GM18909 (cell line): ENCODE results near the gene CTNNA2.

Experiments used
- ATAC-seq: cut with Tn5 transposase; IDR thresholded peaks from one replicate; pipeline ENCODE4 v1.9.1; 2021; ENCODE audit warnings: mild to moderate bottlenecking; ENCODE audit not compliant: unreplicated experiment, poor library complexity

Gene CTNNA2

DNA sequence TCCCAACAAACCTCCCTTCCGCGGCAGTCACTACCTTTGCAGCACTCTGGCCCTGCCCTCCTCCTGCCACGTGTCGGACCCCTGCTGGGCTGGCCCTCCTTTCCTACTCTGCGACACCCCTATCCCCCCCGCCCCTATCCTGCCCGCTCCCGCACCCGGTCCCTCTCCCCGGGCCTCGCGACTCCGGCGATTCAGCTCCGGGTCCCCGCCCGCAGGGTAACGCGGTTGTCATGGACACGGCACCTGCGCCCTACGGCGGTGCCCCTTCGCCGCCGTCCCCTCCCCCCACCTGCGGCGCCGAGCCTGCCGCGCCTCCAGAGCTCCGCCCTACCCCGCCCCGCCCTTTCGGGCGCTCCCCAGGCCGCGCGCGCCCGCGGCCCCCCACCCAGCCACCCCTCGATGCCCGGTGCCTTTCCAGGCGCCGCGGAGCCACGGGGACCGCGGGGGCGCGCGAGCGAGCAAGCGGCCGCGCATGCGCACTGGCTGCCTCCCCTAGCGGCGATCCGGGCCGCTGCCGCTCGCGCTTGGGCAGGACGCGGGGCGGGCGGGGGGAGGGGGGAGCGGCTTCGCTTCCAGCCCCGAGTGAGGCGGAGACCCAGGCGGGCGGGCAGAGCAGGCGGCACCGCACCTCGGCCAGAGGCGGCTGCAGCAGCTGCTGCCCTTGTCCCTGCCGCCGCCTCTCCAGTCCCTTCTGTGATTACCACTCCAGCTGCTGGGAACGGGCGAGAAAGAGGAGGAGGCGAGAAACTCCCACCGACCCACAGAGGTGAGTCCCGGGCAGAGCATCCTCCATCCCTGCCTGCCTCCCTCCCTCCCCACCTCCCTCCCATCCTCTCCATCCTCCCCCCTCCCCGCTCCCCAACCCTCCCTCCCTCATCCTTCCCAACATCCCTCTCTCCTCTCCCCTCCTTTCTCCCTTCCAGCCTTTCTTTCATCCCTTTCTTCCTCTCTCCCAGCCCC, at the start of gene CTNNA2:
CTNNA2 (plus strand) TSS at position 610 of the 960 bp plus-strand sequence.
- ATAC-seq = no peak

DNA sequence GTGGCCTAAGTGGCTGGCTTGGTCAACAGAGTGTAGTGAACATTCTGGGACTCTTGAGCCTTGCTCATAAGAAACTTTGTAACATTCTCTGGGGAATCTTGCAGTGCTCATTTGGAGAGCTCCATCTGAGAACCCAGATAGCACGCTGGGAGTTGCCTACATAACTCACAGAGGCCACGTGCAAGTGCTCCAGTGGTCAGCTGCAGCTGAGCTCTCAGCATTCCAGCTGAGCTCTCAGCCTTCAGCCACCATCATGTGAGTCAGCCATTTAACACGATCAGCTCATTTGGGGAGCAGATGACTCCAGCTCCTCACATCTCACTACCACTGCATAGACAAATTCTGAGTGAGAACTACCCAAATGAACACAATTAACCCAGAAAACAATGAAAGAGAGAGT, 25.5 kb upstream of the CTNNA2 start:
- no peak for ATAC-seq

DNA sequence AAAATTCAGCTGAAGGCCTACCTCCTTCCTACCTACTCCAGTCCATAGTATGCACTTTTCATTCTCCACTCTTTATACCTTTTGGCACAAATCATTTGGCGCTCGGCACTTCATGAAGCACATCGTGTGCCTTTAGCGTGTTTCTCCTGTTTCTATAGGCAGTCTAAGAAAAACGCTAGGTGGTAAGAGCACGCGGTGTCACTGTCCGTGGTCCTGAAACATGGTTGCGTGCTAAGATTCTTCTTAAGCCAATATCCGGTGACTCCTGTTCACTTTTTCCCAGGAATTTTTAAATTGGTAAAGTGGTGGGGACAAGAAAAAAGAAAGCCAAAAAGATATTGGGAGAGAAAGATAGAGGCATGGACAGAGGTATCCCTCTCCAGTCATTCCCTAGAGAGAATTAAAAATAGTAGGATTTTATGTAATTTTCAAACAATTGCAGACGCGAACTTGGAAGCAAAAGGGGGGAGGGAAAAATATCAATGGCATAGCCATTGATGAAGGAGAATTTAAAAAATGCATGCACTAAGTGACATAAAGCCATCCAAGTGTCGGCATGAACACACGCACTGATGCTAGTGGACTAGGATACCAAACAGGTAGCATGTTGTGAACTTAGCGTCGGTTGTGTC, 1.4 kb upstream of the CTNNA2 start:
- ATAC-seq = no peak

DNA sequence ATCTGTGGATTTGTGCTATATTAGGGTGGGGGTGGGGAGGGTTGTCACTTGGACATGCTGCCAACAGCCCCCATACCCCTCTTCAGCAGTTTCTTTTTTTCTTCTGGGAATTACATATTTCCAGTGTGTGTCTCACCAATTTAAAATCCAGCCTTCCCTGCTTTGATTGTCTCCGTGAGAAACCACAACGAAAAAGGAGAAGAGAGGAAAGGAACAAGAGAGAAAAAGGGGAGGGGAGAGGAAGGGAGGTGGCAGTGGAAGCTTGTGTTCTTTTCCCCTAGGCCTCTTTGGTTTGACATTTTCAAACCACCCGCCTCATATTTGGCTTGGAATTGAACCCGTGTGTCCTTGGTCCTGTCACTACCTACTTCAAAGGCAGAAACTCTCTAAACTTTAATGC, 860 bp downstream of the CTNNA2 start:
- ATAC-seq = no peak

- no peak for ATAC-seq
These were observed 16.8 kb downstream of the CTNNA2 start for GRCh38 chr2:79529636-79530035.

DNA sequence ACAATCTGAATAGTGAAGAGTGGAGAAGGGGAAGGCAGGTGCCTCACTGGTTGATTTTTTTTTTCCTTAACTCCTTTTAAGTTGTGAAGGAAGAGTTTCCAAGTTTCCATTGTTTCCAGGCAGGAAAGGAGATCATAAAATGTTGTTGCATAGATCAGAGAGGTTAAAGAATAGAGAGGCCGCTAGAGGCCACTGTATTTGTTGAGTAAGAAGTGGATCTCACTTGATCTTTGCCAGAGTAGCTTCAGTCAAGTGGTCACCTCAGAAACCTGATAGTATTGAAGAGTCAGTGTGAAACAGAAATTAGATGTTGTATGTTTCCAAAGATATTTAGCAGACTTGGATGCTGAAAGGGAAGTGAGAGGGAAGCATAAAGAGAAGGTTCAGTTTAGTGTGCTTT, 17.6 kb downstream of the CTNNA2 start:
- no peak for ATAC-seq

- ATAC-seq = no peak
These were observed 34.7 kb downstream of the CTNNA2 start for GRCh38 chr2:79547568-79547967.

DNA sequence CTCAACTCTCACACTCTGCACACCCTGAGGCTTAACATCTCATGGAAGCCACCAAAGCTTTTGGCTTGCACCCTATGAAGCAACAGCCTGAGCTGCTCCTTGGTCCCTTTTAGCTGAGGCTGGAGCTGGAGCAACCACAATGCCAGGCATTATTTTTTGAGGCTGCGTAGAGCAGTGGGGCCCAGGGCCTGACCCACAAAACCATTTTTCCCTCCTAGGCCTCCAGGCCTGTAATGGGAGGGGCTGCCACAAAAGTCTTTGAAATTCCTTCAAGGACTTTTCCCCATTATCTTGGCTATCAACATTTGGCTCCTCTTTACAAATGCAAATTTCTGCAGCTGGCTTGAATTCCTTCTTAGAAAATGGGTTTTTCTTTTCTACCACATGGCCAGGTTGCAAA, 39.8 kb downstream of the CTNNA2 start:
- no peak for ATAC-seq

DNA sequence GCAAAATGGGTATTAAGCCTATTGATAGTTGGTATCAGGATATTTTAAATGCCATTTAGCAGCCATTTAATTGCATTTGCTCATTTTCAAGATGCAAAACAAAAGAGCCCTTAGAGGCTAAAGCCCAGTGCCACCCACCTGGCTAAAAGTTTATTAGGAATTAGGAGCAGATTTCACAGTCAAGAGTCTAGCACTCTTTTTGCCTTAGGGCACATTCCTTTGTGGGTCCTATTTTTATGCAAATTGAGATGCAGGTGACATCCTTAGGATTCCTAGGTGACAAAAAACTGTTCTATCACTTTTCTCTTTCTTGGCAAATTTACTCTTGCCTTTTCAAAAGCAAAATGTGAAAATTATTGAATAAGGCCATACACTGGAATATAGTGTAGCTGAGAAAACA, 42.0 kb downstream of the CTNNA2 start:
- no peak for ATAC-seq

DNA sequence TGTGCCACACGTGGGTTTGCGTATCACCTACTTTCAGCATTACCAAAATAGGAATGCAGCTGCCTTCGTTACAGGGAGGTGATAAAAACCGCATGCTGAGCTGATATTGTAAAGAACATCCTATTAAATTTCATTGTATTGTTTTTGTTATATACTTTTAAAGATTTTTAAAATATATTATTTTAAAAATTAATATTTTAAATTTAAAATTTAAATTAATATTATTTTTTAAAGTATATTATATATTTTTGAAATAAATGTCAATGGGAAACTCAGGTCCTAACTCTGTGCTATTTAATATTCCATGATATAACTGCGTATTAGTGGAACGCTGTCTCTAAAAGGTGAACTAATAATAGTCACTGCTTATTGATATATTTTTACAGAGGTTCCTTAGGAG, 51.2 kb downstream of the CTNNA2 start:
- ATAC-seq = no peak

- no peak for ATAC-seq
These were observed 56.2 kb downstream of the CTNNA2 start for GRCh38 chr2:79569048-79569447.

DNA sequence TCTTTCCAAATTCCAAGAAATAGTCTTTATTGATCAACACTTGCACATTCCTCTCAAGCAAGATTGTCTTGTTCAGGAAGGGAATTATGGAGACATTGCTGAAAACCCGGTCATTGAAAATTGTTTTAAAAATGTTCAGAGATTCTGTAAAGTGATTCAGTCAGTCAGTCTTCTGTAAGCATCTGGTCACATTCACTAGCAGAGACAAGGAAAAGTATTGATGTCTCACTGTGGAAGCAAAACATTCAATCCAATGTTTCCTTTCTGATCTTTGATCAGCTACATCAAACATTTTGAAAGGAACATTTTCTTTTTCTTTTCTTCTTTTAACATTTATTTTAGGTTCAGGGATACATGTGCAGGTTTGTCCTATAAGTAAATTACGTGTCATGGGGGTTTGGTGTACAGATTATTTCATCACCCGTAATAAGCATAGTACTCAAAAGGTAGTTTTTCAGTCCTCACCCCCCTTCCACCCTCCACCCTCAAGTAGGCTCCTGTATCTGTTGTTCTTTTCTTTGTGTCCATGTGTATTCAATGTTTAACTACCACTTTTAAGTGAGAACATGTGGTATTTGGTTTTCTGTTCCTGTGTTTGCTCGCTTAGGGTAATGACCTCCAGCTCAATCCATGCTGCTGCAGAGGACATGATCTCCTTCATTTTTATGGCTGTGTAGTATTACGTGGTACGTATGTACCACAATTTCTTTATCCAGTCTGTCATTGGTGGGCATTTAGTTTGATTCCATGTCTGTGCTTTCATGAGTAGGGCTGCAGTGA, 61.2 kb downstream of the CTNNA2 start:
- no peak for ATAC-seq

- no peak for ATAC-seq
These were observed 63.6 kb downstream of the CTNNA2 start for GRCh38 chr2:79576451-79576850.

DNA sequence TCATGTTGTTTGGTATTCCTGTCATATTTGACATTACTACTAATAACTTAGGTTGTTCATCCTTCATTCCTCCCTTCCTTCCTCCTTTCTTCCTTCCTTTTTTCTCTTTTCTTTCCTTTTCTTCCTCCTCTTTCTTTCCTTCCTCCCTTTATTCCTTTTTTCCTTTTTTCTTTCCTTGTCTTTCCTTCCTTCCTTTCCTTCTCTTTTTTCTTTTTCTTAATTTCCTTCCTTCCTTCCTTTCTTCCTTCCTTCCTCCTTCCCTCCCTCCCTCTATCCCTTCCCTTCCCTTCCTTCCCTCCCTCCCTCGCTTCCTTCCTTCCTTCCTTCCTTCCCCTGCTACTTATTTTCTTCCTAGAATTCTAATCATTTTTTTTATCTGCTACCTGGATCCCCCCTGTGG, 66.1 kb downstream of the CTNNA2 start:
- ATAC-seq = no peak

GRCh38 chr2:79580175-79580574, 67.3 kb downstream of the CTNNA2 start:
- no peak for ATAC-seq

- no peak for ATAC-seq
These were observed 73.0 kb downstream of the CTNNA2 start for GRCh38 chr2:79585701-79586433.

GRCh38 chr2:79591281-79591680, 78.4 kb downstream of the CTNNA2 start:
- no peak for ATAC-seq

- ATAC-seq = no peak
These were observed 80.5 kb downstream of the CTNNA2 start for GRCh38 chr2:79593237-79593867.

DNA sequence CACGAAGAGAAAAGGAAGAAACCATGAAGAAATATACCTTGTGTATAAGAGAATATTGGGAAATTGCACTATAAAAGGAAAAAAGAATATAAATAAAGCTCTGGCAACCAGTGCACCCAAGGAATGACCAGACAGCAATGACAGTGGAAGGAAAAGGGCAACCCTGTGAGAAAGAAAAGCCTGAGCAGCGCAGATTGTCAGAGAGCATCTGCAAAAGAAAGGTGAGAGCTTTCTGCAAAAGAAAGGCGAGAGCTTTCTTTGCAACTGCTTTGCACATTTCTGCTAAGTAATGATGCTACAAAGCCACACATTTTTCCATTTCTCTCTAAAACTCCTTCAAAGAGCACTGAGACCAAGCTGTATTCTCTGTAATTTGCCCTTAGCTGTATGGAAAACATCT, 83.6 kb downstream of the CTNNA2 start:
- no peak for ATAC-seq

DNA sequence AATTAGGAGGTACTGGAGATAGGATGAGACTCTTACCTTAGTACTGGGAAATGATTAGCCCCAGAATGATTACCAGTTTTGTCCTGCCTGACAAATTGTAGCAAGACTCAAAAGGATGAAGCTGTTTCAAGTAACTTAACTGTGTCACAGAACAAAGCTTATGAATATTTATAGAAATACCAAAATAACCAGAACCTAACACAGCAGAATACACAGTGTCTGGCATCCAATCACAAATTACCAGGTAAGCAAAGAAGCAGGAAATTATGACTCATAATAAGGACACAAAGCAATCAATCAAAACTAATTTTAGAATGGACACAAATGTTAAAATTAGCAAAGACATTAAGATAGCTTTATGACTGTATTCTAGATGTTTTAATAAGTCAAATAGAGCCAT, 91.9 kb downstream of the CTNNA2 start:
- no peak for ATAC-seq
